Medulla oblongata (tissue), 1 donor: ENCODE data around the gene LEPROT.
"Not testable (repeated sequence)": the region's sequence is repeated elsewhere in the genome, so short reads cannot be mapped to it uniquely, and the experiment has no call there.

Experiments used
- DNase-seq: peaks from one replicate; pipeline ENCODE4 v3.0.0-alpha.2; 2015; ENCODE audit errors: extremely low spot score

LEPROT gene

DNA sequence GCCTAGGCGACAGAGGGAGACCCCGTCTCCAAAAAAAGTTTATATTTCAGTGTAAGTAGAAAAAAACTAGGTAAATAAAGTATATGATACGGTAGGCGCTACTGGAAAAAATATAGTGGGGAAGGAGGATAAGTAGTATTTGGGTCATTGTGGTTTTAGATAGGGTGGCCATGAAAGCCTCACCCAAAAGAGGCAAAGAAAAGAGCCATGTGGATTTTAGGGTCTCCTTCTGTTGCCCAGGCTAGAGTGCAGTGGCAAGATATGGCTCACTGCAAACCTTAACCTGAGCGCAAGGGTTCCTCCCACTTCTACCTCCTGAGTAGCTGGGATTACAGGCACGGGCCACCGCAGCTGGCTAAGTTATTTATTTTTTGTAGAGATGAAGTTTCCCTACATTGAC, 17.1 kb downstream of the LEPROT start:
- DNase-seq: no peak

DNA sequence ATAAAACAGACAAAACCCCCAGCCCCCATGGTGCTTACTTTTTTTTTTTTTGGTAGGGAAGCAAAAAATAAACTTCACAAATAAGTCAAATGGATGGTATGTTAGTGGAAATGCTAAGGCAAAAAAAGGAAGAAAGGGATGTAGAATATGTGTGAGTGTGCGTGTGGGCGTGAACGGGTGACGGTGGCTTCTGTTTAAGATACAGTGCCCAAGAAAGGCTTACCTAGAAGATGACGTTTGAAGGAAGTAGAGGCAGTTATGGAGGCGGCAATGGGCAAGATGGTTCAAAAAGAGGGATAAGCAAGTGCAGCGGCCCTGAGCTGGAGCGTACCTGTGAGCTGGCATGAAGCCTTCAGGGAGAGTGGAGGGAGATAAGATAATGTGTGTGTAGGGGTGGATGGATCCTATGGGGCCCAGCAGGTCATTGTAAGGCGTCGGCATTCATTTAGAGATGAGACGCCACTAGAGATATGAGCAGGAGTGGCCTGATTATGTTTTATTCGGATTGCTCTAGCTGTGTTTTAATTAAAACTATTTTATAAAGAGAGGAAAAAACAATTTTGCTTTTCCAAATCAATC, 19.9 kb downstream of the LEPROT start:
- no peak for DNase-seq

DNA sequence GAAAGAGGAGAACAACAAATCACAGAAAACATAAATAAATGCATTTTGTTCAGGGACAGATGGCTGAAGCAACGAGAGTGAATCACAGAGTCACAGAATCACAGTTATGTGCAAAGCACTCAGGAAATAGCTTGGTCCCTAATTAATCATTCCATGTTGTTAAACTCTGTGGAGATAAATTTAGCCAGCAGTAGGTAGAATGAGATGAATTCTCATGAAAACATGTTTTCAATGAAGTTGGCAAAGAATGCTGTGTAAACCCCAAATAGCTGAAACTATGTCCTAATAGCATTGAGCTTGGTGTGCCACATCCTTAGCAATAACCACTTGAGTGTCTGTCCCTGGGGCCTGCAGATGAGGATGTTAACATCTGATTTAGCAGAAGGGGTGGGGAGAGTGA, 20.4 kb downstream of the LEPROT start:
- no peak for DNase-seq

DNA sequence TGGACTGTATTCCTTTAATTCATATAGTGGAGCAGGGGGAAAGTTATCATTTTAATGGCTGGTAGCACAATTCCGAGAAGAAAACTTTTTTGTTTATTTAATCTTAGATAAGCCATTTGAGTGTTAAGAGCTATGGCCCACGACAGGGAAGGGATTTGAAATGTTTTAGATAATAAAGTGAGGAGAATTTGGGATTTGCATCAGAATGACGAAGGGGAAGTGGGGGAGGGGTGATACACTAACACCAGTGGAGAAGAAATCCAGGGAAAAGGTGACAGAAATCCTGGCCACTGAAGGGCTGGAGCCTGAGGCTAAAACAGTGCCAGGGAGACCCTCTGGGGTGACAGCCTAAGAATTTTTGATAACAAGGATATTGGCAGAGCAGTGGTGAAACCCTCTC, 21.0 kb downstream of the LEPROT start:
- no peak for DNase-seq

DNA sequence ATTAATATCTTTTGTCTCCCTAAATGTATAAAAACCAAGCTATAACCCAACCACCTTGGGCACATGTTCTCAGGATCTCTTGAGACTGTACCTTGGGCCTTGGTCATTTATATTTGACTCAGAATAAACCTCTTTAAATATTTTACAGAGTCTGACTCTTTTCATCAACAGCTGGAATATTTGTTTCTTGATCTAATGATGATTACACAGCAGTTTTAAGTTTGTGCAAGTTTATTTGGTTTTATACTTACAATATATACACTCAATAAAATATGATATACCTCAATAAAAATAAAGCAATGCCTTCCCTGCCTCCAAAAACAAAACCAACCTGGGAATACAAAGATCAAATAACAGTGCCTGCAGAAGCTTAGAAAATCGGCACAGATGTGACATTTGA, 22.0 kb downstream of the LEPROT start:
- DNase-seq: no peak

DNA sequence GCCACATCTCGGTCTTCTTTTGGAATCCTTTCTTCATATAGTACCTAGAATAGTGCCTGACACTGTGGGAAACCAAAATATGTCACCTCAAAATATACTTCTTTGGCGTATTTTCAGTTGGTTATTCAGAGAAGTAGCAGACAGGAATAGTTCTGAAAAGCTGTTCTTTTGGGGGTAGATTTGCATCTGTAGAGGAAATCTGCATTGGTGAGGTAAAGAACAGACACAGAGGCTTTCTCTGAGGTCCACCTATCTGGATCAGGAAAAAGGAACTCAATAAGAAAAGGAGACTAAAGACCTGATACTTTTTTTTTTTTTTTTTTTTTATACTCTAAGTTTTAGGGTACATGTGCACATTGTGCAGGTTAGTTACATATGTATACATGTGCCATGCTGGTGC, 23.2 kb downstream of the LEPROT start:
- no peak for DNase-seq

DNA sequence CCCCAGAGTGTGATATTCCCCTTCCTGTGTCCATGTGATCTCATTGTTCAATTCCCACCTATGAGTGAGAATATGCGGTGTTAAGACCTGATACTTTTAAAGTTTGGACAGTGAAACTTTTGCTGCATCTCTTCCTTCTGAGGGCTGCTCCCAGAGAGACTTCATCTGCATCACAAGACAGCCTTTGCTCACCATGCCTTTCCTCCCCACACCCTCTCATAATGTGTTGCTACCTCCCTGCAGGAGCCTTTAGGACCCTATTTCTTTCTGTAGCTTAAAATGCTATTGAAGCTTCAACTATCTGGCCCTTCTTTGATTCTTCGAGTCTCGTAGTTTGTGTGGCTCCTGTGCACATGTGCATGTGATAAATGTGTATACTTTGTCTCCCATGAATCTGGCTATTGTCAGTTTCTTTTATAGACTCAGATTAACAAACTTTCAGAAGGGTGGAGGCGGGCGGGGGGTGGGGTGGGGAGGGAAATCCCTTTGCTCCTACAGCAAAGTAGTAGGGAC, 23.7 kb downstream of the LEPROT start:
- DNase-seq: no peak

DNA sequence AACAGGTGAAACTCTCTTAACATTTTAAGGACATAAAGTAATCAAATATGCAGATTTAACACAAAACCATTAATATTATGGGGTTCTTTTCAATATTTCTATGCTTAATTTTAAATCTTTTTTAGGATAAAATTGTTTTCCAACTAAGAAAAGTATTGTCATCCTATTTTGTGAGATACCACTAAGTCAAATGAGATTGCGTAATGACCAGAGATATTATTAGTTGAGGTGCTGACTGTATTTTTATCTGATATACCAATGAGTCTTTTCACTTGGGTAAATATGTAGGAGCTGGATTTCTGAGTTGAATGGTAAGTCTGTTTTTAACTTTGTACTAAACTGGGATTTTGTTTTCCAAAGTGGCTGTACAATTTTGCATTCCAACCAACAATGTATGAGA, 25.4 kb downstream of the LEPROT start:
- no peak for DNase-seq

DNA sequence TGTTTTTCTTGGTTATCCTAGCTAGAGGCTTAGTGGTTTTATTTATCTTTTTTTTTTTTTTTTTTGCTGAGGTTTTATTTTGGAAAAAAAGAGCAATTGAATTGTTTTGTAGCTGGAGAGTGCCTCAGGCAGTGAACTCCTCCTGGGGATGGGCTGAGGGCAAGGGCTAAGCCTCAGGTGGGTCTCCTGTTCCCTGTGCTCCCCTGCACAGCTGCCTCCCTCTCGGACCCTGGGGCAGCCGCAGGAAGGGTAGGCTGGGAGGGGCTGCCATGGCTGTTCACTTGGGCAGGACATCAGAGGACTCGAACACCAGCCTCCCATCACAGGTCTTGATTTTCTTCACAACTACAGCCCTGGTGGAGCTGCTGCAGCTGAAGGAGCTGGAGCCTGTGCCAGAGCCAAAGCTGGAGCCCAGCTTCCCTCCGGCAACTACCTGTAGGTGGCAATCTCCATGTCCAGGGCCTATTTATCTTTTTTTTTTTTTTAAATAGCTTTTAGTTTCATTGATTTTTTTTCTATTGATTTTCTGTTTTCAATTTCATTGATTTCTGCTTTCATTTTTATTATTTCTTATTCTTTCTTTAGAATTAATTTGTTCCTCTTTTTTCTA, 28.9 kb downstream of the LEPROT start:
- DNase-seq: no peak

DNA sequence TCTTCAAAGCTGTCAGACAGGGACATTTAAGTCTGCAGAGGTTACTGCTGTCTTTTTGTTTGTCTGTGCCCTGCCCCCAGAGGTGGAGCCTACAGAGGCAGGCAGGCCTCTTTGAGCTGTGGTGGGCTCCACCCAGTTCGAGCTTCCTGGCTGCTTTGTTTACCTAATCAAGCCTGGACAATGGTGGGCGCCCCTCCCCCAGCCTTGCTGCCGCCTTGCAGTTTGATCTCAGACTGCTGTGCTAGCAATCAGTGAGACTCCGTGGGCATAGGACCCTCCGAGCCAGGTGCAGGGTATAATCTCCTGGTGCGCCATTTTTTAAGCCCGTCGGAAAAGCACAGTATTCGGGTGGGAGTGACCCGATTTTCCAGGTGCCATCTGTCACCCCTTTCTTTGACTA, 35.2 kb downstream of the LEPROT start:
- DNase-seq: not testable (repeated sequence)

DNA sequence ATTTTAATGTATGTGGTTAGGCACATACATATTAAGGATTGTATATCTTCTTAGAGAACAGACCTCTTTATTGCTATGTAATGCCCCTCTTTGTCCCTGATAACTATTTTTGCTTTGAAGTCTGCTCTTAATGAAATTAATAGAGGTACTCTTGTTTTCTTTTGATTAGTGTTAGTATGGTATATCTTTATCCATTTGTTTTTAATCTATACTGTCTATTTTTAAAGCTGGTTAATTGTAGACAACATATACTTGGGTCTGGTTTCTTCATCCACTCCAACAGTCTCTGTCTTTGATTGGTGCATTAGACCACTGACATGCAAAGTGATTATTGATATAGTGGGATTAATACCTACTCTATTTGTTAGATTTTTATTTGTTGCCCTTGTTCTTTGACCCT, 36.0 kb downstream of the LEPROT start:
- DNase-seq: no peak

DNA sequence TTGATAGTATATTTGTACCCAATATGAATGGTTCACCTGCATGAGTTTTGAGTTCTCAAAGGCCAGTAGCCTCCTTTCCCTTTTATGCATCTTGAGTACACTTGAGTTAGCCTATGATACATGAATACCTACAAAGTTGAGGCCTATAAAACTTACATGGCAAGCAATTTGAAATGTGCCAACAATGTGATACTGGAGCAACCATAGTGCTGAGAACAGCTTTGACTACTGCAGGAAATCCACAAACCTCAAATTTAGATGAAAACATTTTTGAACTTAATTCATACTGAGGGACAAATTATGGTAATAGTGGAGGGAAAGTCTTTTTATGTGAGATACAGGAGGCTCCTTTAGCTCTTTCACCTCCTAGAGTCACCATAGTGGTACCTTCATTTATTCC, 37.4 kb downstream of the LEPROT start:
- DNase-seq: no peak

DNA sequence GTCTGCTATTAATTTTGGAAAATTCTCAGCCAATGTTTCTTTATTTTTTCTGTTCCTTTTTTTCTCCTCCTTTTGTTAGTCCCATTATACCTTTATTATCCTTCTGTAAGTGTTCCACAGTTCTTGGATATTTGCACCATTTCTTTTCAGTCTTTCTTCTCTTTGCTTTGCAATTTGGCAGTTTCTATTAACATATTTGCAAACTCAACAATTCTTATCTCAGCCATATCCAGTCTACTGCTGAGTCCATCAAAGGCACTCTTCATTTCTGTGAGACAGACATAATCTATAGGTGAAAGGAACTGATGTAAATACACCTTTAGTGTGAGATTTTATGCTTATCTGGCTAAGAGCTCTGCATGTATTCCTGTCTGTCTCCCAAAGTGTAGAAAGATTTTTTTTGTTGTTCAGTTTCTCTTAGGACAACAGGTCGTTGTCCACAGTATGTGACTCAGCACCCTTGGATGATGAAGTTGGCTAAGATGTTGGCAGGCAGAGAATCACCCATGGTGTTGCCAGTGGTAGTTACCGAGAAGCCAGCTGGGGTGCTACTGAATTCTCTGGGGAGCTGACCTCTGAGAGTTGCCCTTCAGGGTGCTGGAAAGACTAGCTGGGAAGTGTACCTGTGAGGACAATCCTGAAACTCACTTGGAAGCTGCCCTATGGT, 38.4 kb downstream of the LEPROT start:
- DNase-seq: no peak

DNA sequence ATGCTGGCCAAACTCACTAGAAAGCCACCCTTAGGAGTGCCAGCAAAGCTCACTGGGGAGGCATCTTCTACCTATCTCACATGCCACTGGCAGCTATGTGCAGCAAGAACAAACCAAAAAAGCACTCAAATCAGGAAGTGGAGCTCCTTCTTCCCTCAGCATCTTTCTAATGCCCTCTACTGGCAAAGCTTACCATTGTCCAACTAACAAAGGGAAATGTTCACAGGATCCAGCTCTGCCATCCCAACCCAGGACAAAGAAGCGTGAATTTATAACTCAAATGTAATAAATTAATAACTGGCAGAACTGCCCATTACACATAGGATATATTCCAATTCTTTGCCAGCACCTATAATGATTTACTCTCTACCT, 38.9 kb downstream of the LEPROT start:
- DNase-seq: peak; percentile 57

DNA sequence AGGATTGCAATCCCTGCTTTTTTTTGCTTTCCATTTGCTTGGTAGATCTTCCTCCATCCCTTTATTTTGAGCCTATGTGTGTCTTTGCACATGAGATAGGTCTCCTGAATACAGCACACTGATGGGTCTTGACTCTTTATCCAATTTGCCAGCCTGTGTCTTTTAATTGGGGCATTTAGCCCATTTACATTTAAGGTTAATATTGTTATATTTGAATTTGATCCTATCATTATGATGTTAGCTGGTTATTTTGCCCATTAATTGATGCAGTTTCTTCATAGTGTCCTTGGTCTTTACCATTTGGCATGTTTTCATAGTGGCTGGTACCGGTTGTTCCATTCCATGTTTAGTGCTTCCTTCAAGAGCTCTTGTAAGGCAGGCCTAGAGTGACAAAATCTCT, 45.4 kb downstream of the LEPROT start:
- DNase-seq: not testable (repeated sequence)

DNA sequence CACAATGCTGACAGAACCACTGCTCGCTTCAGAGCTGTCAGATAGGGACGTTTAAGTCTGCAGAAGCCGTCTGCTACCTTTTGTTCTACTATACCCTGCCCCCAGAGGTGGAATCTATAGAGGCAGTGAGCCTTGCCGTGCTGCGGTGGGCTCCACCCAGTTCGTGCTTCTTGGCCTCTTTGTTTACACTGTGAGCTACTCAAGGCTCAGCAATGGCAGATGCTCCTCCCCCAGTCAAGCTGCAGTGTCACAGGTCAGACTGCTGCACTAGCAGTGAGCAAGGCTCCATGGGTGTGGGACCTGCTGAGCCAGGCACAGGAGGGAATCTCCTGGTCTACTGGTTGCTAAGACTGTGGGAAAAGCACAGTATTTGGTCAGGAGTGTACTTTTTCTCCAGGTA, 47.1 kb downstream of the LEPROT start:
- DNase-seq: no peak

DNA sequence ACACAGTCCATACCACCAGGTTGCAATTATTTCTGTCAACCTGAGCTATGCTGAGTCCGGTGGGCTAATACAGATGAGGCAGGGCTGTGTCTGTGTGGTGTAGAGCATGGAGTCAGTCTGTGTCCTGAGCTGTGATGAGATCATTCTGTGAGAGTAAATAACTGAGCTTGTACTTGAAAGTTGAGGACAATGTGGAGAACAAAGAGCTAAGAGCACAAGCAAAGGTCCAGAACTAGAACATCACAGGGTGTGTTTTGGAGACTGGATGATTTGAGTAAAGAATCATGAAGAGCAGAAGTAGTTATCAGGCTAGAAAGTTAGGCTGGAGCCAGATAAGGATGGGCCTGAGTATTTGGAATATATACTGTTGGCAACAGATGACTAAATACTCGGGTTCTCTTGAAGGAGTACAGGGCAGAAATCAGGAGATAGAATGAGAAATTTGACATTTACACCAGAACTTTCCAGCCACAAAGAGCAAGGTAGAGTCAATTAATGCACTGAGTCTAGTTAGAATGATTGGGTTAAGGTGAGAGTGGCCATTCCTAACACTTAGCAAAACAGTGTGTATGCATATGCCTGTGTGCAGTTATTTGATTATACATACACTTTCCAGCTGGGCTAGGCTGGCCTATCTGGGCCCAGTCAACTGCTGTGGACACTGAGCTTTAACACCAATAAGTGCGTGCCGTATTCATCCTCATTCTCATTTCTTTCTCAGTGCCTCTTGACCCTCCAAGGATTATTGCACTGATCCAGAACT, 48.8 kb downstream of the LEPROT start:
- DNase-seq: no peak

DNA sequence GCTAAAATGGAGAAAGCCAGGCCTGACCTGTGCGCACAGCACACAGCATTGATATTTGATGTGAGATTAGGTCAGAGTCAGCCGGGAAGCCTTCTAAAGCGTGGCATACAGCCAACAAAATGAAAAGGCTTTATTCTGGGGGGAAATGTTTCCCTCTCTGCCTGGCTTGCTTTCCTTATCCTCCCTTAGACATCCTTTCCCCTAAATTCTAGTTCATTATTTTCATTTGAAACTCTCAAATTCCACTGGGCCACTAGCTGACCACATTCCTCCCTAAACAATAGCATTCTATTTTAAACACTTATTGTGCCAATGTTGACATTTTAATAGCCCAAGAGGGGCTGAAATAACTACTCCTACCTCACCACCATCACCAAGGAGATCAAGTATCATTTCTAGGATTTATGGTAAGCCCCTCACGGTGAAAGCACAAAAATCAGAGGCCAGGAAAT, 49.4 kb downstream of the LEPROT start:
- peak; percentile 32 for DNase-seq

DNA sequence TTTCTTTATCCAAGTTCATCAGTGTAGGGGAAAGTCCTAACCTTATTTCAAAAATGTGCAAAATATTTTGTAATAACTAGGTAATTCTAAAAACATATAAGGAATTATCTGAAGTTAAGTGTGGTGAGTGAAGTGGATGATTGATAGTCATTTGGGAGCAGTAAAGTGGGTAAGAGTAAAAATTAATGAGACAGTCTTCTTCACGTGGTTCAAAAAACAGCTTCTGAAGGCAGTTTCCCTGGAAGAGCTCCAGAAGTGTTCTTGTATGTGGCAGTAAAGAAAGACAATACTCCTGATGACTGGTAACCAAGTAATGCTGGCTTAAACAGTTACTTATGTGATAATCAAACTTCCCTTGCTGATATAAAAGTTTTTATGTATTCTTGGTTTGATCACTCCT, 50.3 kb downstream of the LEPROT start:
- no peak for DNase-seq

DNA sequence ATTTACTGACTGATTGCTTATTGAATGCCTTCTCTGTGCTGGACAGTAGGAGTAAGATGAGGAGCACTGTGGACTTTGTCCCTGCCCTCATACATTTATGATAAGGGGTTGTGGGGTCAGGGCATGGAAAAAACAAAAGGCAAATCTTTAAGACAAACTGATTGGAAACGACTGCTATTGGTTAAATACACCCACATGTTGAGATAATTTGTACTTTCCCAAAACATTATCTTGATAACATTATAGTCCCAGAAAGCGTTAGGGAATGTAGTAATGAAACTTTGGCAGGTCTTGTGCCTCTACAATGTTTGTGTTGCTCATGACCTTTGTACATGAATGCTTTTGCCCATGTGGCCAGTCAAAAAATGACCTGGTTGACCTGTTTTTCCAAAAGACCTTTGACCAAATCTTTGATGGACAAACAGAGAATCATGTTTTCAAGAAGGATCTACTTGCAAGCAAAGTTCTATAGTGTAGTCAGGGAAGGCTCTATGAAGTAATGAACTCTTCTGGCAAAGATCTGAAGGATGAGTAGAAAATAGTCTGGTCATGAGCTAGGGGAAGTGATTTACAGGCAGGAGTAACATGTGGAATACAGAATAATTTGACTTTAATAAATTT, 50.9 kb downstream of the LEPROT start:
- DNase-seq: no peak

DNA sequence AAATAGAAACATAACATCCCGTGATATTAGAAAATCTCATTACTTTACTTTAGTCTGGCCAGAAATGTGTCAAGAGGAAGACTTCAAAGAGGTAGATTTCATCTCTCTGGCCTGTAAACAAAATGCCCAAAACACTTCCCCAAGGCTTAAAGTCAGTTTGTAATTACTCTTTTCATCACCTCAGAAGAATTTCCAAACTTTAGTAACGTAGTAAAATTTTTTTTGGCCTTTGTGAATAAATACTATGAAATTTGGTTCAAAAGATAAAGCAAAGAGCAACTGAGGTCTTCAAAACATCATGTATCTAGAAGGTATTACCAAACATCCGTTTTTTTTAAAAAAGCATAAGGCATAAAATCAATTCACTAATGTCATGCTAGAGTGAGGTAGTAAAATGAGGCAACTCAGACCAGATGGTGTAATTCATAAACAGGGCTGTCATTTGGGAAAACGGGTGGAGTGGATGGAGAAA, 51.4 kb downstream of the LEPROT start:
- DNase-seq: no peak

DNA sequence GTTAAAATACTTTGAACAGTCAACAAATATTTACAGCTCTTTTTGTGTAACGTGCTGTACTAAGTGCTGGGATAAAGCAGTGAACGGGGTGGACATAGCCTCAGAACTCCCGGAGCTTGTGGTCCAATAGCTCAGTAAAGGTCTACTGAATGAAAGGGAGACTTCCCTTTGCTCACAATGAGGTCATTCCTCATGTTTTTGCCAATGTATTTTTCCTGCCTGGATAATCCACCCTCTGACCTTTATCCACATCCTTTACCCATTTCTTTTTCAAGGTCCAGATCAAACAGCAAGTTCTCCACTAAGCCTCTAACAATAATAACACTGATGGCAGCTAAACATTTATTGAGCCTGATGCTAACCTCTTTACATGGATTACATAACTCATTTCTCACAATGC, 55.9 kb downstream of the LEPROT start:
- no peak for DNase-seq
